NCI-H345 treated with DMSO at 0.1 percent for 48 hours (cell line): ENCODE data around the gene EGR4.

Experiments used
- DNase-seq: peaks from one replicate; lab custom pipeline; 2025; ENCODE audit not compliant: unreplicated experiment; lab: John Stamatoyannopoulos, UW

Gene EGR4

DNA sequence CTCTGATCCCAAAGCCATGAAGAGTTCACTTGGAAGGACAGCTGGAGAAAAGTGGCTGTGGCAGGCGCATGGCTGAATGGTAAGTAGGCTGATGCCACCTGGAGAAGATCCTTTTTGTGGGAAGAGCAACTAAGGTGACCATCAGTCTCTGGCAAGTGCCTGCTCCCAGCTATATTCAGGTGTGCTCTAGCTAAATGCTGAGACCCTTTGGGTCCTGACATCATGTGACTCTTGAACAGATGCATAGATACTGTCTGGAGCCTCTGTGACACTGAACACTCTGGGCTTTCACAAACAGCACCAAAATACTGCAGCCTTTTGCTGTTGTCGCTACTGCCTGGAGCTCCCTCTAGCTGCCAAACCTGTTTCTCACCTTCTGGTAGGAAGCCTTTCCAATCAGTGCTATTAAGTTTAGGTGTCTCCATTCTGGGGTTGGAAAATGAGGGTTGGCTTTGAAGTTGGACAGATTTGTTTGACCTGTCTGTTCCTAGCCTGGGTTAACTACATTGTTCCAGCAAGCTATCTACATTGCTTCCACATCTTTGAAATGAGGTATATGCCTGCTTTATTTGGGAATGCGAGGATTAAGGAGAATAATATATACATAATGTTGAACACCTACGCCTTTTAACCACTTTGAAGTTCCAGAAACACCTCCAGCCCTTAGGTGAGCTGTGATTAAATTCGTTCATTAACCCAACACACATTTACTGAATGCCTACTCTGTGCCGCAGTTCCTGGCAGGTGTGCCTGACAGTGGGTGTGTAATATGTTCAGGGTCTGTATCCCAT, 3.1 kb downstream of the EGR4 start:
- DNase-seq = peak; percentile 63

DNA sequence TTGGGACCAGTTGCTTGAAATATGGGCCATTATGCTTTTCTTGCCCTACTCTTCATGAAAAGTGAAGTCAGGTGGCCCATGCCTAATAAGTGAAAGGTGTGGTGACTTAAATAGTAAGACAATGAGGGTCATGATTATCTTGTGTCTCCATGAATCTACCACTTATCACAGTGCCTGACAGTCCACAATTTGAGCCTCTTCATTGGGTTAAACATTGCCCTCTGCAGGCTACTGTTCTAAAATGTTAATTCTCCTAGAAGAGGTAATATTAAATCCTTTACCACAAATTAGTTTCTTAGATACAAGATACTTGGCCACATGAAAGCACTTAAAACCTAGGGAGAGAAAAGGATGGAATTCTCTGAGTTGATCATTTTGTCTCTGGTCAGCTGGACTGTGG, 4.0 kb downstream of the EGR4 start:
- DNase-seq = no peak

- DNase-seq = no peak
Observed at GRCh38 chr2:73286134-73286655, 7.2 kb downstream of the EGR4 start.

DNA sequence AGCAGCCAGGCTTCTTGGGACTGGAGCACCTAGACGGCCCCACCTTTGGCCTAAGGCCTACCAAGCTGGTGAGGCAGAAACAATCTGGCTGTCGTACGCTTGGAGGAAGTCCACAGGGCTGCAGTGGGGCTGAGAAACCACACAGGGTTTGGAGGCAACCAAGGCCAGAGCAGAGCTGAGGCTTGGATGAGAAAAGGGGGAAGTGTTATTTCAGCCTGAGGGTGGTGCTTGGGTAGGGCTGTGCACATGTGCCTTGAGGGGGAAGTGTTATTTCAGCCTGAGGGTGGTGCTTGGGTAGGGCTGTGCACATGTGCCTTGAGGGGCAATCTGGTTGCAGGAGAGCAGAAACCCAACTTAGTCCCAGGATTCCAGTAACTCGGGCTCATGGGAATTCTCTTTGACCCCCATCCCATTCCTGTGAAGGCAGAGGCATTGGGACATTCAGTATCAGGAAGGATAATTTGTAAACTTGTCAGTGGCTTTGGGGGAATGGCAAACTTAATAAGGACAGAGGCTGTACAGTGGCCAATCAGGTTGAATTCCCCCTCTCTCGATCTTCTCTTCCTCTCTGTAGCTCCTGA, 8.1 kb downstream of the EGR4 start:
- DNase-seq = no peak

DNA sequence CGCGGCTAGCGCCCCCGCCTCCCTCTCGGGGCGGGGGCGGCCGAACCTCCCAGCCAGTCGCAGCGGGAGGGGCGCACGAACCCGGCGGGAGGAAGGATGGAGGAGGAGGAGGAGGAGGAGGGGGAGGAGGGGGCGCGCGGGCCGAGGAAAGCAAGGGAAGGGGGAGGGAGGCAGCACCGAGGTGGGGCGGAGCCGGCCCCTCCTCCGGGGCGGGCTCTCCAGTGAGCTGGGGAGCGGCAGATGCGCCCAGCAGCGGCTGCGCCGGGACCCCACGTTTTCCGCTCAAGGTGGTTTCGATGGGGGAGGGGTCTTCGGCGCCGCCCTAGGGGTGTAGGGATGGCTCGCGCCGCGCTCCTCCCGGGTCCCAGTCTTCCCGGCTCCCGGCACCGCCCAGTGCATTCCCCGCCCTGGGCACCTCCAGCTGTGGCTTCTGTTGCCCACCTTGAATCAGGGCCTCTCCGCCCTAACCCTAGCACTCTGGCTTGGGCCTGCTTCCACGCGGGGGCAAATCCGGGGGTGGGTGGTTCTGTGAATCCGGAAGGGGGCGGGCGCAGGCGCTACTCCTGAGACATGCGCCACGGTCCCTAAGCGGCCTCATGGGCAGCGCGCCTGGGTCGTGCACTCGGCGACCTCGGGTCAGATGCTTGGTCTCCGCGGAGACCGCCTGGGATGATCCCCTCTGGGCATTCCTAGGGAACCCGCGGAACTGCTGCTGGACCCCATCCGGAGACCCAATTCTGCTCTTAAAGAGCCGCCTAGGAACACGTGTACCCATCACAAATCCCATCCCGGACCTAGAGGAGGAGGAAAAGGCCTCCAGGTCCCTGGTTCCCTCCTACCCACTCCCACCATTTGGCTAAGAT, 8.8 kb downstream of the EGR4 start, which contains the start of gene FBXO41:
FBXO41 (minus strand) TSS at position 183 of the 863 bp plus-strand sequence. CDS start 14,848 bp downstream, outside the sequence.
- DNase-seq = peak; percentile 22

DNA sequence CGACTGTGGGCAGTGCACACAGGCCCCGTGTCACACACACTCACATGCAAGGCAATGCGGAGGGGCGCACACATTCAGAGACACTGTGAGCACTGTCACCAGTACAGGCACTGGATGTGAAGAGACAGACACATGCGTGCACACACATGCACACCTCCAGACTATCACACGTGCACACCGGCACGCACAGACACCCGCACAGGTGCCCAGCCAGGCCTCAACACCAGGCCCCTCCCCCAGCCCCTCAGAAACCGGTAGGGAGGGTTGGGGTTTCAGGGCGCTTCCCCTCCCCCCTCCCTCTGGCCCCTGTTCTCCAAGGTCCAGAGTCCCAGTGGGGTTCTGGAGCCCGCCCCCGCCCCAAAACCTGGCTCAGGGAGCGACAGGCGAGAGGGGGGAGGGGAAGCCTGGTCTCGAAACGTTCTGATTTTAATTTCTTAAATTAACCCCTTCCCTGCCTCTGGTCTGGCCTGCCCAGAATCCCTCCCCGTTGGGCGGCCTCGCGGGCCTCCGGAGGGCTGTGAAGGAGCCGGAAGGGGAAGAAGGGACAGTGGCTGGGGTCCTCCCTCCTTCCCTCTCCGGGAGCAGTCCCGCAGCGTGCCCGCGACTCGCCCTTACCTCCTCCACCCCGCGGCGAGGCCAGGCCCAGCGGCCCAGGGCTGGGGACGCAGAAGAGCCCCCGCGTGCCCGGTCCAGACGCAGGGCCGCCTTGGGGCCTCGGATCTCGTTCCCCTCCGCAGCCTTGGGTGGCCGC, 9.6 kb downstream of the EGR4 start:
- no peak for DNase-seq

GRCh38 chr2:73282924-73283544, 10.3 kb downstream of the EGR4 start:
- no peak for DNase-seq

DNA sequence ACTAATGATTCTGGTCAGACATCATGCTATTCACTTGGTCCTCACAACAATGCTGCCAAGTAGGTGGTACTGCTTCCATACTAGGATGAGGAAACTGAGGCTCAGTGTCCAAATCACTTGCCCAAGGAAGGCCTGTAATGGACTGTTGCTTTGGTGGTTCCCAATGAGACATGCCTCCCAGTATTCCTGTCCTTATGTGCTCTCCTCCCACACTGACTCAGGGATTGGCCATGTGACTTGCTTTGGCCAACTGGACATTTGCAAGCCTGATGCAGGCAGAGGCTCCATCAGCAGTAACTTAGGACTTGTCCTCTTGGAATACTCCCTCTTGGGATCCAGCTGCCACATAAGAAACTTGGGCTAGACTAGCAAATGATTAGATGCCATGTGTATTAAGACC, 12.1 kb downstream of the EGR4 start:
- DNase-seq = no peak

DNA sequence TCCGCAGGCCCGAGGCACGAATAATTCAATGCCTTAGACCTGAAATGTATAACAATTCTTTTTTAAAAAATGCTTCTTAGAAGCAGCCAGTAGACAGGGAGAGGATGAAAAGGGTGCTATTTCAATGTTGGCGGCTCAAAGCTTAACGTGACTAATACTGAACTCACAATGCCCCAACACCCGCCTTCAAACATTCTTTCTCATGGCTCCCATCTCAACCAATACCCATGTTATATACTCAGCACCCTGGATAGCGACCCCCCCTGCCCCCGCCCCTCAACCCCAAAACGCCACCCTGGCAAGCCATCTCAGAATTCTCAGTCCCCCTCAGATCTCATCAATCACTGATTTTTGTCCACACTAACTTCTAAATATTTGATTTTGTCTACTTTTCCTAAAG, 13.5 kb downstream of the EGR4 start:
- DNase-seq = no peak

DNA sequence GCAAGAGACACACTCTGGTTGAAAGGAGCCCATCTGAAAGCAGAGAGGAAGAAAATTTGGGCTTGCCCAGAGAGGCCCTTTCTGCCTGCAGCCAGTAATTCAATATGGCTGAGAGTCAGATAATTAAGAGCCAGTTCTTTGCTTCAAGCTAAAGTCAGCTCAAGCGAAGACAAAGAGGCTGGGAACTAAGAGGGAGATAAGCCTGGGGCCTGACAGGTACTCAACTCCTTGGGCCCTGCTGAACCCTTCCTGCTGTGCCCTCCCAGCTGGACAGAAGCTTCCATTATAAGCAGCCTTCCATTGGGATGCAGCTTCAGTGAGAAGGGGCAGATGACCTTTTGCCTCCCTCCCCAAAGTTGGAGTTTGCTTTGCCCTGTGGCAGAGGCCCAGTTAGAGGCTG, 21.1 kb downstream of the EGR4 start:
- DNase-seq = no peak

DNA sequence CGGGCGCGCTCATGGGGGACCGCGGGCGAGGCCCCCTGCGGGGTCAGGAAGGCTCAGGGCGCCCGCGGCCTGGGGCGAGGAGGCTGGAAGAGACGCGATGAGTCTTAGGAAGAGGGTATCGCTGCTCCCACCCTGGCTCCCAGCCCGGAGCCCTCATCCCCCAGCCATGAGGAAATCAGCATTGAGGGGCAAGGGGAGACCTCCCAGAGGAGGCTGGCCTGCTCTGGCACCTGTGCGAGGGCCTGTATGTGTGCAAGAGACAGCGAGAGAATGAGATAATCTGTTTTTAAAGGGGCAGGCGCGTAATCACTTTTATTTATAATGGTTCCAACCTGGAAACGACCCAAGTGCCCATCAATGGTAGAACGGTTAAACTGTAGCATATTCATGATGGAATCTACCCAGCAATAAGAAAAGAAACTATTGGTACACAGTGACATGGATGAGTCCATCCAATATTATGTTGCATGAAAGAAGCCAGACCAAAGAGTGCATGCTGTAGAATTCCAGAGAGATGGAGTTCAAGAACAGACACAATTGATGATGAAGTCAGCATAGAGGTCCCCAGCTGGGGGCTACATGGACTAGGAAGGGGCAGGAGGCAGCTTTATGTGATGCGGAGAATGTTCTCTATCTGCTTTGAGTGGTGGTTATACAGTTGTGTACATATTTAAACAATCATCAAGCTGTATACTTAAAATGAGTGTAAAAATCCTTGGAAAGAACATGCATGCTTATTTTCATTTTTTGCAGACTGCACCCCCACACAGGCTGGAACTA, 23.5 kb downstream of the EGR4 start:
- DNase-seq = no peak

DNA sequence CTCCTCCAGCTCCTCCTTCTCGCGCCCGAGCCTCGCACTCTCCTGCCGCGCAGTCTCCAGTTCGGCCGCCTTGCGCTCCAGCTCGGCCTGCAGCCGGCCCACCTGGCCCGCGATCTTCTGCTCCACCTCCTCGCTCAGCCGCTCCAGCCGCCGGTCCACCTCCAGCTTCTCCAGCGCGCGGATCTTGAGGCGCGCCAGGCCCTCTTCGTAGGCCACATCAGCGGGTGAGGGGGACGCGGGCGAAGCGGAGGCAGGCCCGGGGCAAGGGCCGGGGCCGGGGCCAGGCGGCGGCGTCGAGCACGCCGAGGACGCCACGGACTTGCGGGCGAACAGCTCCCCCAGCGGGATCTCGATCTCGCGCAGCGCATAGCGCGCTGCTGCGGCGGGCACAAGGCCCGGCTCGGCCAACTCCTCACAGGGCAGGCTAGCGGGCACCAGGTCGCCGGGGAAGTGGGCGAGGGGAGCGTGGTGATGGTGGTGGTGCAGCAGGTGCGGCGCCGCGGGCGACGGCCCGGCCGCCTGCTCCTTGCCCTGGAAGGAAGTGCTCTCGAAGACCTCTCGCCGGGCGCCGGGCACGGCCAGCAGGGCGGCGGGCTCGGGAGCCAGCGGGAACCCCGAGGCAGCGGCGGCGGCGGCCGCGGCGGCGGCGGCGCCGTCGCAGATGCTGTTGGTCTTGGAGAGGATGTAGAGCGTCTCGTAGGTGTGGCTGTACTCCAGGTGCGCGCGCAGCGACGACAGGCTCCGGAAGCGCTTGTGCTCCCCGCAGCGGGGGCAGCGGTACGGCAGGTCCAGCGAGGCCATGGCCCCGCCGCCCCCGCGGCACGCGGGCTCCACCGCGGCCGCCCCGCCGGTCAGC, 24.3 kb downstream of the EGR4 start:
- peak; percentile 76 for DNase-seq

- DNase-seq = no peak
Observed at GRCh38 chr2:73268366-73268829, 24.9 kb downstream of the EGR4 start.

DNA sequence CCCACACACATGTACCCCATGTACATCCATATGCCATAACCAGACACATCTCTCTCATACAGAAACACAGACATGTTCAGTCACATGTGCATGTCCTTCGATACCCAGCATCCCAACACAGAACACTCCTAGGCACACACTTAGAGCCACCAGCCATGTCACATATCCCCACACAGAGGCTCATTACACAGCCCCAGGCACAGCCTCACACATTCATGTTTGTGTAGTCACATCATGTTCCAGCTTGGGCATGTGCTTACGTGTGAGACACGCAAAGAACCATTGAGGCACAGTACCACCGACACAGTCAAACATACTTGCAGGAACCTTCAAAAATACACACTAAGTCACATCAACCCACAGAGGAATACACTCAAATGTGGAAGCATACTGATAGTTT, 26.3 kb downstream of the EGR4 start:
- DNase-seq = no peak

- DNase-seq = no peak
Observed at GRCh38 chr2:73266061-73266901, 27.1 kb downstream of the EGR4 start.

- DNase-seq = no peak
Observed at GRCh38 chr2:73265298-73266060, 27.9 kb downstream of the EGR4 start.

GRCh38 chr2:73264783-73265182, 28.6 kb downstream of the EGR4 start:
- DNase-seq = no peak
